Subcutaneous adipose tissue (tissue), 4 donors: Measurements from ENCODE around the gene CARD10. TPM values are rescaled to one million over a fixed set of nuclear protein-coding genes. Genes with fewer than 3 reads are reported as not detected.

Experiments
- total RNA-seq, 4 donors: library from RNA; depleted of rRNA; stranded (reverse); fragments of >200 nt; gene quantifications; one replicate each; pipeline ENCODE4 v1.1.0, GENCODE V29; 2016
- TF ChIP-seq, protein P1 (sequence below): fragments of 450-650 bp; IDR thresholded peaks from one replicate; pipeline ENCODE4 v1.5.1; 2016; ENCODE audit warnings: low read depth, mild to moderate bottlenecking, control low read depth, antibody characterized with exemption, moderate library complexity

CARD10 gene
- total RNA-seq, 4 donors from 2014 or later, result 1.9 to 11.7 (median 3.6) TPM

DNA sequence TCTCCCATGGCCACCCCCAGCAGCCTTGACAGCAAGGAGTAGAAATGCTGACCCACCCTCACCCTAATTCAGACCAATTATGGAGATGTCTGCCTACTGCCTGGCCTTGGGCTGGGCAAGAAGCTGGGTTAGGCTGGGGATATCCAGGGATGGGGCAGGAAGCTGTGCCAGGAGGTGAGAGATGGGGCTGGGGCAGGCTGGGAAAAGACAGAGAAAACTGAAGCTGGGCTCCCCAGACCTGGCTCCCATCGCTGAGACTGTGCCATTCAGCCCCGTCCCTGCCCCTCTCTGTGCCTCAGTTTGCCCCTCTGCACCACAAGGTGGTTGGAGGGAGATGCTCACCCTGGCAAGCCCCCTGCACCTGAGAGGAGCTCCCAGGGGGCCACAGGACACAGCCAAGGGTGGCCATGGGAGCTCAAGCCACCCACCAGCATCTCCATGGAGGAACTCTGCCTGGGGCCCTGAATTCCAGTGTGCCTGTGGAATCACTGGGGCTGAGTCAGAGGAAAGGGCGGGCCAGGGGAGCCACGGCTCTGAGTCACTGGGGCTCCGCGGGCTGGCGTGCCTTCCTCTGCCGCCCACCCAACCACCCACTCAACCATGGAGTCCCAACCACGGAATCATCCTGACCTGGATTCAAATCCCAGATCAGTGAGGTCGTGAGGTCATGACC lies 6.0 kb upstream of the CARD10 start:
- TF ChIP-seq, protein P1, sequence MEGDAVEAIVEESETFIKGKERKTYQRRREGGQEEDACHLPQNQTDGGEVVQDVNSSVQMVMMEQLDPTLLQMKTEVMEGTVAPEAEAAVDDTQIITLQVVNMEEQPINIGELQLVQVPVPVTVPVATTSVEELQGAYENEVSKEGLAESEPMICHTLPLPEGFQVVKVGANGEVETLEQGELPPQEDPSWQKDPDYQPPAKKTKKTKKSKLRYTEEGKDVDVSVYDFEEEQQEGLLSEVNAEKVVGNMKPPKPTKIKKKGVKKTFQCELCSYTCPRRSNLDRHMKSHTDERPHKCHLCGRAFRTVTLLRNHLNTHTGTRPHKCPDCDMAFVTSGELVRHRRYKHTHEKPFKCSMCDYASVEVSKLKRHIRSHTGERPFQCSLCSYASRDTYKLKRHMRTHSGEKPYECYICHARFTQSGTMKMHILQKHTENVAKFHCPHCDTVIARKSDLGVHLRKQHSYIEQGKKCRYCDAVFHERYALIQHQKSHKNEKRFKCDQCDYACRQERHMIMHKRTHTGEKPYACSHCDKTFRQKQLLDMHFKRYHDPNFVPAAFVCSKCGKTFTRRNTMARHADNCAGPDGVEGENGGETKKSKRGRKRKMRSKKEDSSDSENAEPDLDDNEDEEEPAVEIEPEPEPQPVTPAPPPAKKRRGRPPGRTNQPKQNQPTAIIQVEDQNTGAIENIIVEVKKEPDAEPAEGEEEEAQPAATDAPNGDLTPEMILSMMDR, result no peak

DNA sequence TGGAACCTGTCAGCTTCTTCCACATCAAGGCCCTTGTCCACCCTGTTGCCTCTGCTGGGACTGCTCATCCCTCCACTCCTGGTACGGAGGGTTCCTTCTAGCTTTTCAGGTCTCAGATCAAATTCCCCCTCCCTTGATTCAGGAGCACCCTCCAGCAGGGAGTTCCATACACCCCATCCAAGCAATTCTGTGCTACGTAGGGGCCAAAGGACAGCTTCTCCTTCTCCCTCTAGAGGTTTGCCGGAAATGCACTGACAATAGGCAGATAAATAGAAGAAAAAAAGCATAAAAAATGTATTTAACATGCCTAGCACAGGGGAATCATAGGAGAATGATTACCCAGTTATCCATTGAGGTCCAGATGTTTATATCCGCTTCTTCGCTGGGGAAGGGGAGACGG lies 3.3 kb upstream of the CARD10 start:
- TF ChIP-seq, protein P1, result no peak

DNA sequence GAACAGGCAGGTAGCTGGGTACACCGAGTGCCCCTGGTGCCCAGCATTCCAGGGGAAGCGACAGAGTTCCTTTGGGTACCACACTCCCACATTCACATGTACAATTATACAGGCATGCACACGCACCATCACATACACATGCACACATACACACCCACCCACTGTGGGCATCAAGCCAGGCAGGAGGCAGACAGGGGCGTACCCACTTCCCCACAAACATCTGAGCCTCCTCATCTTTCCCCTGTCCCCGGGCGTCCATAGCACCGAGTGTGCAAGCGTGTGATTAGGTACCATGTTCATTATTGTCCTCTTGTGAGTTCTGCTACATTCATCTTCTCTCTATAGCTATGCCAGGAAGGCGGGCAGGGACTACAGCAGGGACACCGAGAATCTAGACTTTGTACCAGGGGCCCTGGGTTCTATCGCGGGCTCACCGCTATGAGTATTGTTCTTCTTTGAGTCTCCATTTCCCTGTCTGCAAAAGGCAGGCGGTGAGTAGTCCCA lies 2.1 kb upstream of the CARD10 start:
- TF ChIP-seq, protein P1, result no peak

DNA sequence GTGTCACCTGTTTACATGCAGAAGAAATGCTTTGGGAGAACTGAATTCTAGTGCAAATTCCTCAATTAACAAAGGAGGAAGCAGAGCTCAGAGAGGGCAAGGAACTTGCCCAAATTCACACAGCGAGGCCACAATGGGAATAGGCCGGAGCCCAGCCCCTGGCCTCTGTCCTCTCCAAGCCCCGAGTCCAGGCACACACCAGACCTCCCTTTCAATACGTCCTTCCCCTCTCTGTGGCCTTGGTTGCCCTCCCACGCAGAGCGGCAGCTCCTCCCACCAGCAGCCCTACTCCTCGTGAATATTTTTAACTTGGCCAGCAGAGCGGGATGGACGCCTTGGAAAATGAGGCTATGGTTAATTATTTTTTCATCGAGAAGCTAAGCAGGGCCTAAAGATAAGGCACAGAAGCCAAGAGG lies 1.6 kb upstream of the CARD10 start:
- TF ChIP-seq, protein P1, result no peak

DNA sequence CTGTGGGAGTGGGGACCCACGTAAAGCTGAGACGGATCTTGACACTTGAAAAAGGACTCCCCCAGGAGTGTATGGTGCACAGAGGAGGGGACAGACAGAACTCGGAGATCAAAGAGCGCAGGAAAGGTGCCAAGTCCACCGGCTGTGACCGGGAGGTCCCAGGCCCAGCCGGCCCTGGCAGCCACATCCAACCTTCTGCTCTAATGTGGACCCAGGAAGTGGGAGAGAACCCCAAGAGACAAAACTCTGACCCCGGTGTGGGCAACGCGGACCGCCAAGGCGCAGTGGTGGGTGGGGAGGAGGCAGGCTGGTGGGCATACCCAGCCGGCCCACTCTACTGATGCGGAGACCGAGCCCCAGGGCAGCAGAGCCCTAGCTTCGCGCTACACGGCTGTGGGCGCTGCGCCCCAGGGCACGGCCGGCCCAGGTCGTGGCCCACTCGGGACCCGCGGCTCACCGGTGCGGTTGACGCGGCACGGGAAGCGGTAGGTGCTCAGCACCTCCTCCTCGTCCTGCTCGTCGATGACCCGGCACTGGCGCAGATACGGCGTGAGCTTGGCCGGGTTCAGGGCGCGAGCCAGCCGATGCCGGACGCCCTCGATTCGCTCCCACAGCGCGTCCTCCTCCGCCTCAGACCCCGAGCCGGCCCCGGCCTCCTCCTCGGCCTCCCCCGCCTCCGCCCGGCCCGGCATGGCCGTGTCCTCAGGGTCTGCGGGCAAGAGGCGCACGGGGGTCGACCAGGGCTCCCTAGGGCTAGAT lies 527 bp downstream of the CARD10 start:
- TF ChIP-seq, protein P1, result no peak

DNA sequence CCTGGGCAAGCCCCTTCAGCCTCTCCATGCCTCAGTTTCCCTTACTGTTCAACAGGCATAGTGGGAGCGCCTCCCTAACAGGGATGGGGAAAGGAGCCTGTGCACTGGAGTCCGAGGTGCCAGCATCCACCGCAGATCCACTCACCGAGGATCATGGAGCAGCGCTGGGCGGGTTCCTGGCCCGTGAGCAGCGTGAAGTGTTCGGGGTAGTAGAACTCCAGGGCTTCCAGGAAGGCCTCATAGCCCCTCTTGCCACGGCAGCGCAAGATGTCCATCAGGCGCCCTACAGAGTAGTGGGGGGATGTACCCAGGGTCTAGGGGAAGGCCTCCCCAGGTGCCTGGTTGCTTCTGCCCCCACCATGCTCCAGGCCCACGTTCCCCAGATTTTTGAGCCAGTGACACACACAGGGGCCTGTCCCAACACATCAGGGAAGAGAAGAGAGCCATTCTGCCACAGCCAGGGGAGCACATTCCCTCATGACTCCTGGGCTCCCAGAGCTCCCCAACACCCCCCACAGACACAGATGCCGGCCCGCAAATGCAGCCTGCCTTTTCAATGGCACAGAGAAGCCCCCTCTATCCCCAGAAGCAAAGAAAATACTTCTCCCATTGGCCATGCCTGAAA lies 1.3 kb downstream of the CARD10 start:
- TF ChIP-seq, protein P1, result no peak

DNA sequence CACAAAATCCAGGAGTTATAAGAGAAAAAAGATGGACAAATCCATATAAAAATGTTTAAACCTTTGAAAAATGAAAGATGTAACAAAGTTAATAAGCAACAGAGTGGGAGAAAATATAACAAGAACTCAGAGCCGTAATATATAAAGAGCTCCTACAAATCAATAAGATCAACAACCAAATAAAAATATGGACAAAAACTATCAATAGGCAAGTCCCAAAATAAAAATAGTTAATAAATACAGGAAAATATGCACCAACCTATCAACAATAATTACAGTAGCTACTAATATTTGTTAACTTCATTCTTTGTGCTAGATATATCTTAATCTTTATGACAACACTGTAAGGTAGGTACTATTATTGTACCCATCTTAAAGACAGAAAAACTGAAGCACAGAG lies 2.8 kb downstream of the CARD10 start:
- TF ChIP-seq, protein P1, result no peak
